IMR-90 (cell line): ENCODE results near the gene LRCH4. TPM values are rescaled to one million over a fixed set of nuclear protein-coding genes. Genes with fewer than 3 reads are reported as not detected.
A peak's percentile ranks its signal among the peaks of the same experiment; 100 is the strongest.

Experiments used
- ATAC-seq: fragments of 200-7000 bp; cut with Tn5 transposase; 2 replicates; pipeline ENCODE4 v1.9.1; 2020; ENCODE audit warnings: low read depth, mild to moderate bottlenecking, moderate library complexity
- BruUV-seq: library from RNA; stranded (reverse); fragments of 400-500 nt; replicated peaks from 2 replicates; lab custom pipeline; 2021; lab: Mats Ljungman, UMichigan
- CTCF ChIA-PET: fragments of 300-600 bp; formaldehyde crosslinking; extraction: SDS; loops from one replicate; lab custom pipeline; 2021; ENCODE audit warnings: antibody characterized with exemption; lab: Yijun Ruan, JAX
- POLR2A ChIA-PET: fragments of 300-600 bp; sonication (Branson Sonifier 250); formaldehyde crosslinking; loops from one replicate; lab custom pipeline; 2022; ENCODE audit warnings: antibody characterized with exemption; ENCODE audit not compliant: unreplicated experiment; lab: Charles Lee
- DNase-seq: peaks from one replicate; pipeline ENCODE4 v3.0.0; 2013
- H2AFZ ChIP-seq: replicated peaks from 2 replicates; pipeline ENCODE3; 2013; ENCODE audit warnings: low read length, mild to moderate bottlenecking; ENCODE audit not compliant: poor library complexity
- H2AK5ac ChIP-seq: 2 replicates; pipeline ENCODE4 v1.6.1; 2013; ENCODE audit warnings: low read depth, low read length, inconsistent platforms
- H2AK9ac ChIP-seq: replicated peaks from 2 replicates; pipeline ENCODE3; 2013; ENCODE audit warnings: mild to moderate bottlenecking, low read depth, low read length, moderate library complexity; ENCODE audit not compliant: poor library complexity
- H2BK120ac ChIP-seq: 2 replicates; pipeline ENCODE4 v1.6.1; 2013; ENCODE audit warnings: low read depth, low read length, inconsistent platforms
- H2BK15ac ChIP-seq: 3 replicates; pipeline ENCODE4 v1.6.1; 2013; ENCODE audit warnings: low read depth, low read length, inconsistent platforms
- H2BK20ac ChIP-seq: 2 replicates; pipeline ENCODE4 v1.6.1; 2013; ENCODE audit warnings: low read depth, mild to moderate bottlenecking, inconsistent platforms, low read length, moderate library complexity
- H2BK5ac ChIP-seq: 2 replicates; pipeline ENCODE4 v1.6.1; 2013; ENCODE audit warnings: mild to moderate bottlenecking, low read depth, low read length, inconsistent platforms; ENCODE audit not compliant: poor library complexity, severe bottlenecking
- H3K14ac ChIP-seq: replicated peaks from 2 replicates; pipeline ENCODE4 v1.6.1; 2013; ENCODE audit warnings: low read depth, low read length, inconsistent platforms
- H3K18ac ChIP-seq: 2 replicates; pipeline ENCODE4 v1.6.1; 2013; ENCODE audit warnings: low read depth, low read length, control low read depth
- H3K23ac ChIP-seq: 2 replicates; pipeline ENCODE4 v1.6.1; 2013; ENCODE audit warnings: low read depth, low read length, inconsistent platforms
- H3K27ac ChIP-seq: 2 replicates; pipeline ENCODE4 v1.5.1; 2013; ENCODE audit warnings: mild to moderate bottlenecking, control low read depth, low read length; ENCODE audit not compliant: insufficient read depth
- H3K27me3 ChIP-seq: 2 replicates; pipeline ENCODE4 v1.6.1; 2013; ENCODE audit warnings: low read length; ENCODE audit not compliant: control insufficient read depth, insufficient read depth
- H3K36me3 ChIP-seq: 2 replicates; pipeline ENCODE4 v1.6.1; 2013; ENCODE audit warnings: low read length, mixed read lengths; ENCODE audit not compliant: control insufficient read depth, insufficient read depth
- H3K4ac ChIP-seq: 2 replicates; pipeline ENCODE4 v1.6.1; 2013; ENCODE audit warnings: low read depth, low read length, inconsistent platforms
- H3K4me1 ChIP-seq: 2 replicates; pipeline ENCODE4 v1.6.1; 2013; ENCODE audit warnings: low read length, mixed read lengths; ENCODE audit not compliant: control insufficient read depth, insufficient read depth
- H3K4me2 ChIP-seq: 2 replicates; pipeline ENCODE4 v1.6.1; 2013; ENCODE audit warnings: low read depth, mild to moderate bottlenecking, control low read depth, low read length, moderate library complexity
- H3K4me3 ChIP-seq: 2 replicates; pipeline ENCODE4 v1.5.1; 2013; ENCODE audit warnings: low read depth, mild to moderate bottlenecking, control low read depth, low read length, moderate library complexity; ENCODE audit not compliant: insufficient read depth
- H3K56ac ChIP-seq: 2 replicates; pipeline ENCODE4 v1.6.1; 2013; ENCODE audit warnings: low read length, inconsistent platforms; ENCODE audit not compliant: insufficient read depth; ENCODE audit errors: extremely low read depth
- H3K79me1 ChIP-seq, 2 experiments: 2 replicates each; pipeline ENCODE4 v1.6.1; 2013; ENCODE audit warnings: low read length in 2 of 2, inconsistent platforms in 1 of 2, low read depth in 1 of 2
- H3K9ac ChIP-seq: 2 replicates; pipeline ENCODE4 v1.6.1; 2013; ENCODE audit warnings: low read depth, low read length, control low read depth
- H3K9me1 ChIP-seq: 2 replicates; pipeline ENCODE4 v1.6.1; 2013; ENCODE audit warnings: low read length, inconsistent platforms; ENCODE audit not compliant: insufficient read depth
- H3K9me3 ChIP-seq: 2 replicates; pipeline ENCODE4 v1.6.1; 2013; ENCODE audit warnings: low read length; ENCODE audit not compliant: control insufficient read depth, insufficient read depth
- H4K20me1 ChIP-seq: 2 replicates; pipeline ENCODE4 v1.6.1; 2013; ENCODE audit warnings: low read length, inconsistent platforms; ENCODE audit not compliant: insufficient read depth
- H4K5ac ChIP-seq: 2 replicates; pipeline ENCODE4 v1.6.1; 2013; ENCODE audit warnings: mild to moderate bottlenecking, low read depth, low read length, control low read depth
- H4K8ac ChIP-seq, 2 experiments: 2 replicates each; pipeline ENCODE4 v1.6.1; 2013; ENCODE audit warnings: low read depth in 2 of 2, low read length in 2 of 2, control low read depth in 1 of 2, inconsistent platforms in 1 of 2
- H4K91ac ChIP-seq: 2 replicates; pipeline ENCODE4 v1.6.1; 2013; ENCODE audit warnings: low read depth, low read length, inconsistent platforms; ENCODE audit not compliant: insufficient read depth
- CEBPB ChIP-seq: IDR thresholded peaks from 2 replicates; pipeline ENCODE4 v1.6.1; 2012; ENCODE audit warnings: low read depth, low read length, improper control_type of control experiment
- MXI1 ChIP-seq: IDR thresholded peaks from 2 replicates; pipeline ENCODE4 v1.6.1; 2012; ENCODE audit warnings: low read depth, mild to moderate bottlenecking, low read length, moderate library complexity, borderline replicate concordance
- NFE2L2 ChIP-seq: fragments of 150-350 bp; IDR thresholded peaks from 2 replicates; pipeline ENCODE4 v1.6.1; 2016; ENCODE audit warnings: low read depth, mild to moderate bottlenecking, low read length
- POLR2A ChIP-seq: IDR thresholded peaks from 2 replicates; pipeline ENCODE4 v1.6.1; 2012; ENCODE audit warnings: mild to moderate bottlenecking, low read depth, low read length
- RFX5 ChIP-seq: IDR thresholded peaks from 2 replicates; pipeline ENCODE4 v1.8.0; 2012; ENCODE audit warnings: low read depth, mild to moderate bottlenecking, low read length, moderate library complexity
- SMC3 ChIP-seq: fragments of 150-350 bp; IDR thresholded peaks from 2 replicates; pipeline ENCODE4 v1.6.1; 2016; ENCODE audit warnings: low read depth, mild to moderate bottlenecking, antibody characterized with exemption, low read length, moderate library complexity
- WGBS, 2 experiments: methylation state at CpG; one replicate each; pipeline versions ENCODE4 v1.1.5 to v1.1.7; 2013; ENCODE audit warnings: missing lambda C conversion rate in 2 of 2; ENCODE audit not compliant: insufficient read length in 1 of 2; ENCODE audit errors: extremely low coverage in 2 of 2; 5-methylcytosine and 5-hydroxymethylcytosine counted together
- dilution Hi-C: fragments of 300-500 bp; cut with HindIII; formaldehyde crosslinking; loops from one replicate; pipeline ENCODE4 v1.14.3; 2018; ENCODE audit warnings: low sequenced_read_pairs; ENCODE audit not compliant: unreplicated experiment
- in situ Hi-C: fragments of 300-500 bp; cut with MboI; formaldehyde crosslinking; loops from 3 replicates; pipeline ENCODE4 v1.14.3; 2019; ENCODE audit warnings: low sequenced_read_pairs, inconsistent platforms, mixed read lengths
- intact Hi-C: fragments of 100-400 bp; cut with micrococcal nuclease; formaldehyde crosslinking; loops from 2 replicates; pipeline ENCODE4 v1.10.0; 2022
- polyA plus RNA-seq, 3 experiments: library from polyadenylated mRNA; depleted of rRNA; stranded (reverse); fragments of >200 nt; gene quantifications; 2 replicates each; pipeline ENCODE4 v1.2.3, GENCODE V29; 2012; ENCODE audit warnings: low replicate concordance in 1 of 3
- total RNA-seq: library from RNA; depleted of rRNA; stranded (reverse); fragments of >200 nt; gene quantifications from 2 replicates; pipeline ENCODE4 v1.2.3, GENCODE V29; 2012

LRCH4 gene
- total and polyA plus RNA-seq, 2 of the 4 experiments (the other 2 are of a cell fraction): 5.0 to 41.3 TPM

DNA sequence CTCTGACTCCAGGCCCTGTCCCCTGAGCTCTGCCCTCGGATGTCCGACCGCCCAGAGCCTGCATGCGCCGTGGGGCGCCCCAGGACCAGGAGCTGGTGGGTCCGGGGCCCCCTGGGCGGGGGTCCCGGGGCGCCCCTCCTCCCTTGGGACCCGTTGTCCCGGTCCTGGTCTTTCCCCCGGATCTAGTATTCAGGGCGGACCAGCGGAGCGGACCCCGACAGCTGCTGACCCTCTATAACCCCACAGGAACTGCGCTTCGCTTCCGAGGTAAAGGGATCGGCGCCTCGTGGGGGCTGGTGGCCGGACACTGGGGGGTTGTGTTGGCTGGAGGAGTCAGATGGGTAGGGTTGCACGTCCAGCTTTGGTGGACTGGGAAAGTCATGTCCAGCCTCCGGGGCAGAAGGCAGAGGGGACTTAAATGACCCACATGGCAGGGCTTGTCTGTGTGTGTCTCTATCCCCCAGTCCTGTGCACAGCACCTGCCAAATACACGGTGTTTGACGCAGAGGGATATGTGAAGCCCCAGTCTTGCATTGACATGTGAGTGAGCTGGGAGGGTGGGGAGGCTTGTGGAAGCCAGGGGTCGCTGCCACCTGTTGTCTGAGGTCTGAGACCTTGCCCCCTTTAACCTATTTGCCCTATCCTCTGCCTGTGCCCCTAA is 26.9 kb upstream of the LRCH4 start (continued):
- TF ChIP-seq NFE2L2 (no peak), SMC3 (no peak)

DNA sequence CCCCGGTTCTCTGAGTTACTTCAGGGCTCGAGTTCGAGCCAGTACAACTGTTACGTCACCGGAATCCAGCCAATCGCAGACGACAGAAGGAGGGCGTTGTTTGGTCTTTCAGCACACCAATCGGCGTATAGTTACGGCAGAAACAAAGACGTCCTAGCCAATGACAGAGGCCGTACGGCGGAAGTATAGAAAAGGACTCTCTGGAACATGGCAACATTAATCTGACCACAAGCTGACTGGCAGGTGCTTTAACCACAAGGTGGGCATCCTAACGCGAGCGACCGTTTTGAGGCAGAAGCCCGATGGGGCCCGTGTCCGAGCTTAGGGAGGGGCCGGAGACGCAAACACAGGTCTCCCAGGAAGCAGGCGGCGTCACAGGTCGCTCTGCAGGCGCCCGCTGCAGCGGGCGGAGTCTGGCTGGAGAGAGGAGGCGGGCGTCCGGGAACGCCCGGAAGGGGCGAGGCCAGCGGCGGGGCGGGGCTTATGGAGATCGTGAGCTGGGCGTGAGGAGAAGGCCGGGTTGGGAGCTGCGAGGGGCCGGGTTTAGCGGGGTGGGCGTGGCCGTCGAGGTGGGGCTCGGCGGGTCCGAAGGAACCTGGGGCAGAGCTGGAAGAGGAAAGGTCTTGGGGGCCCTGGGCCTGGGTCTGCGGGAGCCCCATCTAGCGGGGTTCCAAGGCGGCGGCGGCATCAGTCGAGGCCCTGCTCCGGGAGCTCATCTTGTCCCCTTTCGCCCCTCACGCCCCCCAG is 26.2 kb upstream of the LRCH4 start, which contains the start of gene MOSPD3:
Gene MOSPD3 (plus strand): TSS at position 558 of the 747 bp plus-strand sequence. CDS start 252 bp downstream, outside the sequence.
- no peaks in the 10 kb centered on the region for H4K20me1 ChIP-seq
- peaks cover 6% of the 10 kb centered on the region for H3K4me1 ChIP-seq
- CTCF ChIA-PET: interaction anchor here (0.8 to 1.2 kb wide), 4 partner anchors 23 to 233 kb away, joined by 3 to 4 read pairs (median 3); partner anchors contain the start of gene GNB2
- H3K4me2 ChIP-seq: peak within 1 kb of the TSS; percentile 99
- no TSS peak for BruUV-seq
- H2AFZ ChIP-seq: peak within 1 kb of the TSS; percentile 99
- H4K5ac ChIP-seq: peak within 1 kb of the TSS; percentile 69; the same call in 1 of the 2 replicates
- POLR2A ChIA-PET: interaction anchor here (0.6 to 1.2 kb wide), 4 partner anchors 27 to 511 kb away, joined by 3 to 5 read pairs (median 4); partner anchors contain the start of genes FBXO24 and LRCH4
- H3K27ac ChIP-seq: peak within 1 kb of the TSS; percentile 88
- peaks cover 0 to 19% of the 10 kb centered on the region in 2 experiments; a peak in 2 of 4 replicates for H3K79me1 ChIP-seq
- peak within 1 kb of the TSS; percentile 23 to 91 for H4K8ac ChIP-seq
- peak within 1 kb of the TSS; percentile 50; the same call in 1 of the 2 replicates for H3K56ac ChIP-seq
- in situ Hi-C loops: no loop called here
- H2BK120ac ChIP-seq: peak within 1 kb of the TSS; percentile 82
- H3K36me3 ChIP-seq: peaks cover 11% of the 10 kb centered on the region
- dilution Hi-C loops: no loop called here
- peak within 1 kb of the TSS; percentile 97 for H2AK9ac ChIP-seq
- WGBS, 2 experiments: 0% methylated on average over 33 of the region's 61 CpGs; no CpG with 5 or more reads in 1 of the 2 experiments
- TF ChIP-seq MXI1 (peak; percentile 68; the same call in 1 of the 2 replicates), CEBPB (peak; percentile 89), NFE2L2 (no peak), RFX5 (peak; percentile 60; the same call in 1 of the 2 replicates), POLR2A (peak; percentile 50; the same call in 1 of the 2 replicates)
- peak within 1 kb of the TSS; percentile 87 for H3K4ac ChIP-seq
- H2BK20ac ChIP-seq: no peak within 1 kb of the TSS
- H2AK5ac ChIP-seq: peak within 1 kb of the TSS; percentile 83
- H3K9ac ChIP-seq: peak within 1 kb of the TSS; percentile 69
- H3K9me3 ChIP-seq: no peaks in the 10 kb centered on the region
- intact Hi-C loops: loop anchor here (2.0 to 5.0 kb wide), 2 partner anchors 61 to 240 kb away; partner anchors contain the start of genes GNB2 and SLC12A9
- H2BK5ac ChIP-seq: peak within 1 kb of the TSS; percentile 86
- H3K18ac ChIP-seq: peak within 1 kb of the TSS; percentile 72
- peak within 1 kb of the TSS; percentile 74 for H3K14ac ChIP-seq
- DNase-seq (peak; percentile 99), ATAC-seq (peak; percentile 98)
- H4K91ac ChIP-seq: peak within 1 kb of the TSS; percentile 88
- peak within 1 kb of the TSS; percentile 68 for H3K4me3 ChIP-seq
- H3K9me1 ChIP-seq: peaks cover 3% of the 10 kb centered on the region; the same call in 1 of the 2 replicates
- H3K23ac ChIP-seq: peak within 1 kb of the TSS; percentile 19; the same call in 1 of the 2 replicates
- H3K27me3 ChIP-seq: no peaks in the 10 kb centered on the region
- H2BK15ac ChIP-seq: no peak within 1 kb of the TSS; the same call in 2 of the 3 replicates
